Mesenchymal stem cell (in vitro differentiated cells and primary cell): ENCODE results near the gene SPATS2.
A peak's percentile ranks its signal among the peaks of the same experiment; 100 is the strongest.

Source experiments
- DNase-seq: peaks from one replicate; pipeline ENCODE4 v3.0.0-alpha.2; 2013
- H2AFZ ChIP-seq: one replicate; pipeline ENCODE4 v1.6.1; 2013; ENCODE audit warnings: low read depth, mild to moderate bottlenecking, control low read depth, inconsistent platforms, low read length, moderate library complexity
- H2AK5ac ChIP-seq: 2 replicates; pipeline ENCODE4 v1.6.1; 2013; ENCODE audit warnings: low read length, moderate library complexity, mild to moderate bottlenecking, inconsistent platforms; ENCODE audit not compliant: severe bottlenecking
- H2BK120ac ChIP-seq: one replicate; pipeline ENCODE4 v1.6.1; 2013; ENCODE audit warnings: low read depth, mild to moderate bottlenecking, inconsistent platforms, low read length, moderate library complexity
- H2BK12ac ChIP-seq, 2 experiments: one replicate each; pipeline ENCODE4 v1.6.1; 2013; ENCODE audit warnings: inconsistent platforms in 2 of 2, low read length in 2 of 2, mild to moderate bottlenecking in 2 of 2, moderate library complexity in 2 of 2, control low read depth in 1 of 2
- H2BK15ac ChIP-seq: one replicate; pipeline ENCODE4 v1.6.1; 2013; ENCODE audit warnings: mild to moderate bottlenecking, low read depth, inconsistent platforms; ENCODE audit not compliant: poor library complexity, severe bottlenecking
- H2BK5ac ChIP-seq: 2 replicates; pipeline ENCODE4 v1.6.1; 2013; ENCODE audit warnings: low read depth, mild to moderate bottlenecking, low read length, control low read depth, inconsistent platforms; ENCODE audit not compliant: poor library complexity, severe bottlenecking
- H3K14ac ChIP-seq, 2 experiments: one replicate each; pipeline ENCODE4 v1.6.1; 2013; ENCODE audit warnings: inconsistent platforms in 2 of 2, low read length in 2 of 2, control low read depth in 1 of 2, mild to moderate bottlenecking in 1 of 2, moderate library complexity in 1 of 2
- H3K18ac ChIP-seq, 2 experiments: one replicate each; pipeline ENCODE4 v1.6.1; 2013; ENCODE audit warnings: inconsistent platforms in 2 of 2, low read length in 2 of 2, control low read depth in 1 of 2, low read depth in 1 of 2, mild to moderate bottlenecking in 1 of 2
- H3K23ac ChIP-seq, 2 experiments: one replicate each; pipeline ENCODE4 v1.6.1; 2013; ENCODE audit warnings: inconsistent platforms in 2 of 2, low read length in 2 of 2, mild to moderate bottlenecking in 2 of 2, moderate library complexity in 2 of 2, control low read depth in 1 of 2
- H3K27ac ChIP-seq: 2 replicates; pipeline ENCODE4 v1.5.1; 2013; ENCODE audit warnings: mild to moderate bottlenecking, moderate library complexity, low read length, control low read depth, inconsistent platforms; ENCODE audit not compliant: poor library complexity, severe bottlenecking
- H3K27me3 ChIP-seq, 2 experiments: 2 replicates each; pipeline versions ENCODE4 v1.6.1 to v1.7.0; 2013; ENCODE audit warnings: low read length in 2 of 2, mild to moderate bottlenecking in 2 of 2, moderate library complexity in 2 of 2, control low read depth in 1 of 2, inconsistent platforms in 1 of 2; ENCODE audit not compliant: control insufficient read depth in 1 of 2, insufficient read depth in 1 of 2
- H3K36me3 ChIP-seq, 2 experiments: 2 replicates each; pipeline versions ENCODE4 v1.6.1 to v1.7.0; 2013; ENCODE audit warnings: low read length in 2 of 2, control low read depth in 1 of 2, inconsistent platforms in 1 of 2, low read depth in 1 of 2, mild to moderate bottlenecking in 1 of 2; ENCODE audit not compliant: insufficient read depth in 2 of 2, control insufficient read depth in 1 of 2
- H3K4ac ChIP-seq, 2 experiments: one replicate each; pipeline ENCODE4 v1.6.1; 2013; ENCODE audit warnings: inconsistent platforms in 2 of 2, low read length in 2 of 2, mild to moderate bottlenecking in 2 of 2, moderate library complexity in 2 of 2, control low read depth in 1 of 2, low read depth in 1 of 2
- H3K4me1 ChIP-seq: 2 replicates; pipeline ENCODE4 v1.6.1; 2013; ENCODE audit warnings: low read depth, low read length, control low read depth; ENCODE audit not compliant: control insufficient read depth, insufficient read depth
- H3K4me2 ChIP-seq: 2 replicates; pipeline ENCODE4 v1.6.1; 2013; ENCODE audit warnings: low read length, mild to moderate bottlenecking, inconsistent platforms; ENCODE audit not compliant: poor library complexity, severe bottlenecking
- H3K4me3 ChIP-seq, 2 experiments: 2 replicates each; pipeline versions ENCODE4 v1.5.1 to v1.7.0; 2013; ENCODE audit warnings: low read length in 2 of 2, mild to moderate bottlenecking in 2 of 2, control low read depth in 1 of 2, low read depth in 1 of 2; ENCODE audit not compliant: insufficient read depth in 1 of 2
- H3K79me1 ChIP-seq: replicated peaks from 2 replicates; pipeline ENCODE4 v1.6.1; 2013; ENCODE audit warnings: mild to moderate bottlenecking, control low read depth, low read length, inconsistent platforms; ENCODE audit not compliant: poor library complexity, severe bottlenecking
- H3K9ac ChIP-seq: 2 replicates; pipeline ENCODE4 v1.7.0; 2013; ENCODE audit warnings: mild to moderate bottlenecking, low read length, moderate library complexity
- H3K9me3 ChIP-seq: 2 replicates; pipeline ENCODE4 v1.7.0; 2013; ENCODE audit warnings: mild to moderate bottlenecking, low read length; ENCODE audit not compliant: control insufficient read depth
- H4K8ac ChIP-seq: one replicate; pipeline ENCODE4 v1.6.1; 2013; ENCODE audit warnings: inconsistent platforms, mild to moderate bottlenecking, low read length, moderate library complexity
- H4K91ac ChIP-seq: one replicate; pipeline ENCODE4 v1.6.1; 2013; ENCODE audit warnings: mild to moderate bottlenecking, low read length, inconsistent platforms
- WGBS: methylation state at CpG from one replicate; pipeline ENCODE4 v1.1.7; 2013; ENCODE audit warnings: mixed read lengths; 5-methylcytosine and 5-hydroxymethylcytosine counted together

The SPATS2 gene

DNA sequence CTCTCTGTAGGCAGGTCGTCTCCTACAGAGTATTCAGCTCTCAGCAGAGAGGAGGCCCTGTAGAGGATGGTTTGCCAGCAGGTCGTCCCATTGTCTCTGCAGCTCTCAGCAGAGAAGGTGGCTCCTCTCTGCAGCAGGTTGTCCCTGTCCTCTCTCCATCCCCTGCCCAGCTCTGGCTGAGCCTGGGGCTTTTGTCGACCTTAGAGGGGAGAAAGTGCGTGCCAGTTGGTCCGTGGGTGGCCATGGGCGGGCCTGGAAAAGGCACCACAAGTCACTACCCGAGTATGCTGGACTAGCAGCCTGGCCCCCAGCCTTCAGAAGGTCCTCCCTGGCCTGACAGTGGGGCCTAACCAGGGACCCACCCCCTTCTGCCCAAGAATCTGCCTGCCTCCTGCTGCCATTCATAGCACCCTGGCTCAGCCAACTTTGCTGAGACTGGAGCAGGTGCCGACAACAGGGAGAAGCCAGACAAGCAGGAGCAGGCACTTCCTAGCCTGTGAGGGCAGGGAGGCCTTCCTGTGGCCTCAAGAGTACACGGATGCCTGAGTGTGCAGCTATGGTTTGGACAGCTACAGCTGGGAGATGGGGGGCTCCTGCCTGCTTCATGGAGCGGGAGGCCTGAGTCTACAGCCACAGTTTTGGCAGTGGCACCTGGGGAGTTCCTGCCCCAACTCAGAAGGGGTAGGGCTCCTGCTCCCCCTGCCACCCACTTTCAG, 111.8 kb downstream of the SPATS2 start:
- H2BK120ac ChIP-seq = no peak overlapping the region
- H2BK15ac ChIP-seq = no peak overlapping the region
- H2BK5ac ChIP-seq = no peak overlapping the region
- H3K18ac ChIP-seq = no peak overlapping the region
- H2AK5ac ChIP-seq = no peak overlapping the region
- peaks cover 3 to 16% of the 10 kb centered on the region in 2 experiments for H3K36me3 ChIP-seq
- H3K27ac ChIP-seq = no peak overlapping the region
- peaks cover 10% of the 10 kb centered on the region for H3K4me1 ChIP-seq
- H3K9ac ChIP-seq = no peak overlapping the region
- no peak overlapping the region for H3K14ac ChIP-seq
- H4K8ac ChIP-seq = no peak overlapping the region
- H3K27me3 ChIP-seq = no peaks in the 10 kb centered on the region
- no peak for DNase-seq
- no peak overlapping the region for H4K91ac ChIP-seq
- 73% methylated on average over 10 of the region's 10 CpGs for WGBS
- no peak overlapping the region for H2BK12ac ChIP-seq
- no peak overlapping the region for H3K4ac ChIP-seq
- H3K4me2 ChIP-seq = no peak overlapping the region
- no peak overlapping the region for H3K23ac ChIP-seq
- H2AFZ ChIP-seq = no peak overlapping the region
- H3K4me3 ChIP-seq = no peak overlapping the region
- no peaks in the 10 kb centered on the region for H3K9me3 ChIP-seq
- H3K79me1 ChIP-seq = peaks cover 29% of the 10 kb centered on the region

- H2BK15ac ChIP-seq = no peak overlapping the region
- no peak overlapping the region for H2BK120ac ChIP-seq
- H3K27me3 ChIP-seq = no peaks in the 10 kb centered on the region
- H3K79me1 ChIP-seq = peaks cover 22% of the 10 kb centered on the region
- no peak overlapping the region for H3K4me3 ChIP-seq
- no peak overlapping the region for H3K9ac ChIP-seq
- no peak overlapping the region for H3K23ac ChIP-seq
- DNase-seq = no peak
- H3K9me3 ChIP-seq = no peaks in the 10 kb centered on the region
- no peak overlapping the region for H3K4ac ChIP-seq
- H3K18ac ChIP-seq = no peak overlapping the region
- peaks cover 10% of the 10 kb centered on the region for H3K4me1 ChIP-seq
- no peak overlapping the region for H3K27ac ChIP-seq
- H3K4me2 ChIP-seq = no peak overlapping the region
- H2AK5ac ChIP-seq = peak overlapping the region; percentile 35
- H3K36me3 ChIP-seq = peaks cover 16 to 24% of the 10 kb centered on the region in 2 experiments
- H2BK5ac ChIP-seq = no peak overlapping the region
- H4K91ac ChIP-seq = no peak overlapping the region
- no peak overlapping the region for H2AFZ ChIP-seq
- peak overlapping the region in 1 of 2 experiments; percentile 55 for H3K14ac ChIP-seq
- WGBS = 72% methylated on average over 5 of the region's 6 CpGs
- H4K8ac ChIP-seq = no peak overlapping the region
- H2BK12ac ChIP-seq = no peak overlapping the region
Measured at GRCh38 chr12:49482095-49483051, 115.1 kb downstream of the SPATS2 start.

- no peak overlapping the region for H3K18ac ChIP-seq
- no peak overlapping the region for H2BK12ac ChIP-seq
- no peak overlapping the region for H3K4me2 ChIP-seq
- H2BK15ac ChIP-seq = no peak overlapping the region
- H4K8ac ChIP-seq = no peak overlapping the region
- no CpG with 5 or more reads among the region's 1 CpG for WGBS
- no peak overlapping the region for H3K23ac ChIP-seq
- DNase-seq = no peak
- H3K36me3 ChIP-seq = peaks cover 21 to 30% of the 10 kb centered on the region in 2 experiments
- no peak overlapping the region for H2AFZ ChIP-seq
- H3K27me3 ChIP-seq = no peaks in the 10 kb centered on the region
- no peak overlapping the region for H3K4ac ChIP-seq
- no peak overlapping the region for H2BK5ac ChIP-seq
- peaks cover 24% of the 10 kb centered on the region for H3K79me1 ChIP-seq
- H3K4me1 ChIP-seq = peaks cover 14% of the 10 kb centered on the region
- no peak overlapping the region for H3K4me3 ChIP-seq
- no peak overlapping the region for H3K9ac ChIP-seq
- H3K14ac ChIP-seq = no peak overlapping the region
- H4K91ac ChIP-seq = no peak overlapping the region
- no peaks in the 10 kb centered on the region for H3K9me3 ChIP-seq
- H3K27ac ChIP-seq = no peak overlapping the region
- H2AK5ac ChIP-seq = no peak overlapping the region
- no peak overlapping the region for H2BK120ac ChIP-seq
Measured at GRCh38 chr12:49483619-49484018, 116.4 kb downstream of the SPATS2 start.

- WGBS = 89% methylated on average over 2 of the region's 2 CpGs
- H3K4me2 ChIP-seq = no peak overlapping the region
- H2BK120ac ChIP-seq = no peak overlapping the region
- no peak overlapping the region for H2BK5ac ChIP-seq
- no peak overlapping the region for H3K4me3 ChIP-seq
- DNase-seq = no peak
- no peak overlapping the region for H2AK5ac ChIP-seq
- no peak overlapping the region for H3K4ac ChIP-seq
- no peak overlapping the region for H2AFZ ChIP-seq
- peaks cover 24 to 37% of the 10 kb centered on the region in 2 experiments for H3K36me3 ChIP-seq
- H4K8ac ChIP-seq = no peak overlapping the region
- no peak overlapping the region for H3K18ac ChIP-seq
- no peaks in the 10 kb centered on the region for H3K27me3 ChIP-seq
- no peak overlapping the region for H3K14ac ChIP-seq
- no peak overlapping the region for H2BK12ac ChIP-seq
- H3K27ac ChIP-seq = no peak overlapping the region
- H2BK15ac ChIP-seq = no peak overlapping the region
- no peaks in the 10 kb centered on the region for H3K9me3 ChIP-seq
- H3K79me1 ChIP-seq = peaks cover 18% of the 10 kb centered on the region
- no peak overlapping the region for H4K91ac ChIP-seq
- H3K9ac ChIP-seq = no peak overlapping the region
- H3K23ac ChIP-seq = no peak overlapping the region
- peaks cover 7% of the 10 kb centered on the region for H3K4me1 ChIP-seq
Measured at GRCh38 chr12:49487605-49488004, 120.3 kb downstream of the SPATS2 start.
